Measurements from ENCODE around the gene CFAP206.
A peak's percentile ranks its signal among the peaks of the same experiment; 100 is the strongest.

The CFAP206 gene

GRCh38 chr6:87472525-87473418, 65.0 kb downstream of the CFAP206 start, which contains the start of gene SLC35A1:
SLC35A1 (plus strand) TSS chr6:87472974; CDS start chr6:87473004, 30 bp downstream.
- POLR2A ChIA-PET, result no interaction called here
- DNase-seq (ENCODE audit: low read depth, low spot score), result peak; percentile 7
- H3K4me3 ChIP-seq (ENCODE audit: low read depth, low read length), result peak within 1 kb of the TSS; percentile 94
- TF ChIP-seq CTCF (IDR thresholded peaks at IDR 0.05; ENCODE audit: insufficient read depth, low read length, missing control alignments), result peak; percentile 9
- CTCF ChIA-PET, result interaction anchor here (1.3 kb wide), 1 partner anchor 79 kb away, joined by 3 read pairs; no protein-coding TSS in a partner anchor

- peak; percentile 19 for TF ChIP-seq CTCF (IDR thresholded peaks at IDR 0.05; ENCODE audit: insufficient read depth, low read length, missing control alignments)
- ChIA-PET CTCF (interaction anchor here (1.3 kb wide), 1 partner anchor 80 kb away, joined by 3 read pairs; no protein-coding TSS in a partner anchor), POLR2A (no interaction called here)
- peak overlapping the region; percentile 94 for H3K4me3 ChIP-seq (ENCODE audit: low read depth, low read length)
- DNase-seq (ENCODE audit: low read depth, low spot score), result no peak
These were observed 65.7 kb downstream of the CFAP206 start for GRCh38 chr6:87473419-87473903.

GRCh38 chr6:87481931-87482330, 74.2 kb downstream of the CFAP206 start:
- DNase-seq (ENCODE audit: low read depth, low spot score), result no peak
- no peak for TF ChIP-seq CTCF (IDR thresholded peaks at IDR 0.05; ENCODE audit: insufficient read depth, low read length, missing control alignments)
- CTCF ChIA-PET, result no interaction called here
- H3K4me3 ChIP-seq (ENCODE audit: low read depth, low read length), result no peak overlapping the region
- POLR2A ChIA-PET, result no interaction called here

- TF ChIP-seq CTCF (IDR thresholded peaks at IDR 0.05; ENCODE audit: insufficient read depth, low read length, missing control alignments), result no peak
- no peak overlapping the region for H3K4me3 ChIP-seq (ENCODE audit: low read depth, low read length)
- POLR2A ChIA-PET, result no interaction called here
- DNase-seq (ENCODE audit: low read depth, low spot score), result no peak
- CTCF ChIA-PET, result no interaction called here
These were observed 74.6 kb downstream of the CFAP206 start for GRCh38 chr6:87482366-87482765.

- no peak for TF ChIP-seq CTCF (IDR thresholded peaks at IDR 0.05; ENCODE audit: insufficient read depth, low read length, missing control alignments)
- ChIA-PET CTCF (no interaction called here), POLR2A (no interaction called here)
- no peak overlapping the region for H3K4me3 ChIP-seq (ENCODE audit: low read depth, low read length)
- no peak for DNase-seq (ENCODE audit: low read depth, low spot score)
These were observed 76.2 kb downstream of the CFAP206 start for GRCh38 chr6:87483929-87484328.

GRCh38 chr6:87484491-87484890, 76.7 kb downstream of the CFAP206 start:
- DNase-seq (ENCODE audit: low read depth, low spot score), result no peak
- POLR2A ChIA-PET, result no interaction called here
- CTCF ChIA-PET, result no interaction called here
- no peak for TF ChIP-seq CTCF (IDR thresholded peaks at IDR 0.05; ENCODE audit: insufficient read depth, low read length, missing control alignments)
- H3K4me3 ChIP-seq (ENCODE audit: low read depth, low read length), result no peak overlapping the region
